Measurements from ENCODE around the gene PDE4B. TPM values are rescaled to one million over a fixed set of nuclear protein-coding genes. Genes with fewer than 3 reads are reported as not detected.

The PDE4B gene
- total RNA-seq, 2 donors from 2014 or later, result 4.3 to 18.0 TPM

DNA sequence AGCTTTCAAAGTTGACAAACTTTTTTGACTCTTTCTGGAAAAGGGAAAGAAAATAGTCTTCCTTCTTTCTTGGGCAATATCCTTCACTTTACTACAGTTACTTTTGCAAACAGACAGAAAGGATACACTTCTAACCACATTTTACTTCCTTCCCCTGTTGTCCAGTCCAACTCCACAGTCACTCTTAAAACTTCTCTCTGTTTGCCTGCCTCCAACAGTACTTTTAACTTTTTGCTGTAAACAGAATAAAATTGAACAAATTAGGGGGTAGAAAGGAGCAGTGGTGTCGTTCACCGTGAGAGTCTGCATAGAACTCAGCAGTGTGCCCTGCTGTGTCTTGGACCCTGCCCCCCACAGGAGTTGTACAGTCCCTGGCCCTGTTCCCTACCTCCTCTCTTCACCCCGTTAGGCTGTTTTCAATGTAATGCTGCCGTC, 580.5 kb downstream of the PDE4B start:
- H3K36me3 Mint-ChIP-seq (ENCODE audit: low read depth), result peaks cover 40% of the 10 kb centered on the region
- Histone ChIP-seq H3K36me3 (ENCODE audit: control insufficient read depth, insufficient read depth, low read length) (peaks cover 37% of the 10 kb centered on the region), H3K27ac (ENCODE audit: low read depth, low read length) (no peak overlapping the region), H3K9me3 (ENCODE audit: control insufficient read depth, low read length) (no peaks in the 10 kb centered on the region), H3K4me3 (ENCODE audit: low read length) (no peak overlapping the region), H3K27me3 (ENCODE audit: control insufficient read depth, insufficient read depth, low read length, poor library complexity, severe bottlenecking) (no peaks in the 10 kb centered on the region), H3K4me1 (ENCODE audit: control insufficient read depth, insufficient read depth, low read length) (no peaks in the 10 kb centered on the region), H3K9ac (ENCODE audit: extremely low read depth, low read length, poor library complexity, severe bottlenecking) (no peak overlapping the region)
- no peak overlapping the region for H3K4me3 Mint-ChIP-seq
- H3K9me3 Mint-ChIP-seq, result no peaks in the 10 kb centered on the region
- WGBS, 2 experiments (ENCODE audit: insufficient coverage in 1 of 2, insufficient read length in 1 of 2), result 82 to 89% methylated on average over 2 to 4 of the region's 4 CpGs
- TF ChIP-seq, protein P1, sequence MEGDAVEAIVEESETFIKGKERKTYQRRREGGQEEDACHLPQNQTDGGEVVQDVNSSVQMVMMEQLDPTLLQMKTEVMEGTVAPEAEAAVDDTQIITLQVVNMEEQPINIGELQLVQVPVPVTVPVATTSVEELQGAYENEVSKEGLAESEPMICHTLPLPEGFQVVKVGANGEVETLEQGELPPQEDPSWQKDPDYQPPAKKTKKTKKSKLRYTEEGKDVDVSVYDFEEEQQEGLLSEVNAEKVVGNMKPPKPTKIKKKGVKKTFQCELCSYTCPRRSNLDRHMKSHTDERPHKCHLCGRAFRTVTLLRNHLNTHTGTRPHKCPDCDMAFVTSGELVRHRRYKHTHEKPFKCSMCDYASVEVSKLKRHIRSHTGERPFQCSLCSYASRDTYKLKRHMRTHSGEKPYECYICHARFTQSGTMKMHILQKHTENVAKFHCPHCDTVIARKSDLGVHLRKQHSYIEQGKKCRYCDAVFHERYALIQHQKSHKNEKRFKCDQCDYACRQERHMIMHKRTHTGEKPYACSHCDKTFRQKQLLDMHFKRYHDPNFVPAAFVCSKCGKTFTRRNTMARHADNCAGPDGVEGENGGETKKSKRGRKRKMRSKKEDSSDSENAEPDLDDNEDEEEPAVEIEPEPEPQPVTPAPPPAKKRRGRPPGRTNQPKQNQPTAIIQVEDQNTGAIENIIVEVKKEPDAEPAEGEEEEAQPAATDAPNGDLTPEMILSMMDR (conservative IDR thresholded peaks at IDR 0.05), result no peak
- DNase-seq, result no peak
- H3K27ac Mint-ChIP-seq, result no peak overlapping the region
- peaks cover 2% of the 10 kb centered on the region for H3K4me1 Mint-ChIP-seq
- H3K27me3 Mint-ChIP-seq (ENCODE audit: insufficient read depth), result no peaks in the 10 kb centered on the region

DNA sequence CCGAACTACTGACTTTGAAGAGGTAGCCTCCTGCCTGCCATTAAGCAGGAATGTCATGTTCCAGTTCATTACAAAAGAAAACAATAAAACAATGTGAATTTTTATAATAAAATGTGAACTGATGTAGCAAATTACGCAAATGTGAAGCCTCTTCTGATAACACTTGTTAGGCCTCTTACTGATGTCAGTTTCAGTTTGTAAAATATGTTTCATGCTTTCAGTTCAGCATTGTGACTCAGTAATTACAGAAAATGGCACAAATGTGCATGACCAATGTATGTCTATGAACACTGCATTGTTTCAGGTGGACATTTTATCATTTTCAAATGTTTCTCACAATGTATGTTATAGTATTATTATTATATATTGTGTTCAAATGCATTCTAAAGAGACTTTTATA, 581.5 kb downstream of the PDE4B start:
- Mint-ChIP-seq H3K27ac (no peak overlapping the region), H3K9me3 (no peaks in the 10 kb centered on the region), H3K4me1 (peaks cover 2% of the 10 kb centered on the region), H3K27me3 (ENCODE audit: insufficient read depth) (no peaks in the 10 kb centered on the region), H3K36me3 (ENCODE audit: low read depth) (peaks cover 33% of the 10 kb centered on the region), H3K4me3 (no peak overlapping the region)
- Histone ChIP-seq H3K4me3 (ENCODE audit: low read length) (no peak overlapping the region), H3K4me1 (ENCODE audit: control insufficient read depth, insufficient read depth, low read length) (no peaks in the 10 kb centered on the region), H3K9me3 (ENCODE audit: control insufficient read depth, low read length) (no peaks in the 10 kb centered on the region), H3K9ac (ENCODE audit: extremely low read depth, low read length, poor library complexity, severe bottlenecking) (no peak overlapping the region), H3K27ac (ENCODE audit: low read depth, low read length) (no peak overlapping the region), H3K36me3 (ENCODE audit: control insufficient read depth, insufficient read depth, low read length) (peaks cover 27% of the 10 kb centered on the region), H3K27me3 (ENCODE audit: control insufficient read depth, insufficient read depth, low read length, poor library complexity, severe bottlenecking) (no peaks in the 10 kb centered on the region)
- 96 to 100% methylated on average over 1 to 2 of the region's 2 CpGs for WGBS, 2 experiments (ENCODE audit: insufficient coverage in 1 of 2, insufficient read length in 1 of 2)
- no peak for DNase-seq
- TF ChIP-seq, protein P1 (conservative IDR thresholded peaks at IDR 0.05), result no peak

DNA sequence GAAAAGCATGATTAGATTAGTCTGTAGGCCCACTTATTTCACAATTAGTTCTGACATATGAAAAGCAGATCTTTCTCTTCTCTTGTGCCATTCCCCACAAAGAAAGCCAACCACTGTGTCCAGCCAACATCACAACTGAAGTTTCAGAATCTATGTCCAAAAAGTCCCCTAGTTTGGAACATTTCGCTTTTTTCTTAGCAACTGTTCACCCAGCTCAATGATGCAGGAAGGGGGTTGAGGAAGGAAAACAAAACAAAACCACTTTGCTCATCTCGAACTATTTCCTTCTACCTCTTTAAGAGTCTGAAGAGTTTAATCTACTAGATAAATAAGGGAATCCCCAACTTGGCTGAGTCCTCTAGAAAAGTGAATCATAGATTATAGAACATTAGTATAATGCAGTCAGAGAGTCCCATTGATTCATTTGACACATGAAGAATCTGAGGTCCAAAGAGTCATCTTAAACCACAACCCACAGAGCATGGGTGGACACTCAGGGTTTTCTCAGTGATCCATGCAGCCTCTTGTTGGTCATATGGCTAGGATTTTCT, 581.9 kb downstream of the PDE4B start:
- Histone ChIP-seq H3K4me1 (ENCODE audit: control insufficient read depth, insufficient read depth, low read length) (no peaks in the 10 kb centered on the region), H3K4me3 (ENCODE audit: low read length) (no peak overlapping the region), H3K27me3 (ENCODE audit: control insufficient read depth, insufficient read depth, low read length, poor library complexity, severe bottlenecking) (no peaks in the 10 kb centered on the region), H3K27ac (ENCODE audit: low read depth, low read length) (no peak overlapping the region), H3K9ac (ENCODE audit: extremely low read depth, low read length, poor library complexity, severe bottlenecking) (no peak overlapping the region), H3K9me3 (ENCODE audit: control insufficient read depth, low read length) (no peaks in the 10 kb centered on the region), H3K36me3 (ENCODE audit: control insufficient read depth, insufficient read depth, low read length) (peaks cover 24% of the 10 kb centered on the region)
- no peaks in the 10 kb centered on the region for H3K27me3 Mint-ChIP-seq (ENCODE audit: insufficient read depth)
- H3K4me3 Mint-ChIP-seq, result no peak overlapping the region
- DNase-seq, result no peak
- WGBS, 2 experiments (ENCODE audit: insufficient coverage in 1 of 2, insufficient read length in 1 of 2), result 92% methylated on average over 2 of the region's 2 CpGs; no CpG with 5 or more reads in 1 of the 2 experiments
- TF ChIP-seq, protein P1 (conservative IDR thresholded peaks at IDR 0.05), result no peak
- peaks cover 30% of the 10 kb centered on the region for H3K36me3 Mint-ChIP-seq (ENCODE audit: low read depth)
- H3K27ac Mint-ChIP-seq, result no peak overlapping the region
- no peaks in the 10 kb centered on the region for H3K9me3 Mint-ChIP-seq
- peaks cover 2% of the 10 kb centered on the region for H3K4me1 Mint-ChIP-seq

Data from endodermal cell (in vitro differentiated cells).